ENCODE measurements around the gene HDLBP. TPM values are rescaled to one million over a fixed set of nuclear protein-coding genes. Genes with fewer than 3 reads are reported as not detected.

The HDLBP gene
- total and polyA plus RNA-seq, 10 of the 15 experiments (the other 5 are each of a cell fraction or from before 2014, with no cell fraction given) = 19.5 to 383 (median 249) TPM

- no peak for TF ChIP-seq NFIC (IDR thresholded peaks at IDR 0.05; ENCODE audit: low read depth, low read length)
- TF ChIP-seq ESRRA (IDR thresholded peaks at IDR 0.05; ENCODE audit: low read length) = no peak
- TF ChIP-seq NFYB (IDR thresholded peaks at IDR 0.05; ENCODE audit: insufficient read depth, low read depth, low read length) = no peak
- TF ChIP-seq NR2C2 (IDR thresholded peaks at IDR 0.05; ENCODE audit: borderline replicate concordance, control insufficient read depth, insufficient read length, low read depth) = no peak
- no peak for TF ChIP-seq CEBPB (IDR thresholded peaks at IDR 0.05; ENCODE audit: borderline replicate concordance in 1 of 2, low read depth in 2 of 2, low read length in 2 of 2)
- TF ChIP-seq RAD51 (IDR thresholded peaks at IDR 0.05) = no peak
- peak; percentile 94 for TF ChIP-seq YY1 (IDR thresholded peaks at IDR 0.05; ENCODE audit: low read depth, low read length)
- TF ChIP-seq USF2 (IDR thresholded peaks at IDR 0.05; ENCODE audit: borderline replicate concordance, low read depth, low read length) = no peak
- peak; percentile 73; the same call in 1 of the 2 replicates for TF ChIP-seq POLR2AphosphoS5 (IDR thresholded peaks at IDR 0.05; ENCODE audit: low read length)
- TF ChIP-seq NBN (IDR thresholded peaks at IDR 0.05) = peak; percentile 75
- no peak for TF ChIP-seq ETV6 (conservative IDR thresholded peaks at IDR 0.05 in 1 of 2, IDR thresholded peaks at IDR 0.05 in 1 of 2; ENCODE audit: borderline replicate concordance in 1 of 2, low read depth in 1 of 2)
- no peak for TF ChIP-seq HDAC6 (IDR thresholded peaks at IDR 0.05; ENCODE audit: unreplicated experiment)
- peak; percentile 56 for TF ChIP-seq HCFC1 (IDR thresholded peaks at IDR 0.05; ENCODE audit: low read length)
- peak; percentile 88; the same call in 1 of the 2 replicates for TF ChIP-seq NKRF (conservative IDR thresholded peaks at IDR 0.05)
- TF ChIP-seq ZNF592 (IDR thresholded peaks at IDR 0.05) = no peak
- 0 out of 2 replicates have a peak, but pooled peaks have one; percentile 34 for TF ChIP-seq IKZF1 (conservative IDR thresholded peaks at IDR 0.05)
- no peak for TF ChIP-seq SUPT20H (IDR thresholded peaks at IDR 0.05; ENCODE audit: borderline replicate concordance, control insufficient read depth, low read depth, low read length)
- no peak for TF ChIP-seq SRF (IDR thresholded peaks at IDR 0.05; ENCODE audit: low read depth in 2 of 2, low read length in 2 of 2)
- 0 out of 2 replicates have a peak, but pooled peaks have one; percentile 17 for TF ChIP-seq CBFB (IDR thresholded peaks at IDR 0.05; ENCODE audit: low read depth)
These were observed 583 bp upstream of the HDLBP start, which contains the start of gene SEPTIN2 (continued) for GRCh38 chr2:241315879-241316631.

Measured in GM12878 (cell line).